NCI-H345 treated with DMSO at 0.1 percent for 48 hours (cell line): ENCODE data around the gene FFAR3.
"Not testable (repeated sequence)": the region's sequence is repeated elsewhere in the genome, so short reads cannot be mapped to it uniquely, and the experiment has no call there.

Experiments used
- DNase-seq: peaks from one replicate; lab custom pipeline; 2025; ENCODE audit not compliant: unreplicated experiment; lab: John Stamatoyannopoulos, UW

FFAR3 gene

GRCh38 chr19:35399948-35400772, 41.9 kb downstream of the FFAR3 start:
- DNase-seq: no peak

DNA sequence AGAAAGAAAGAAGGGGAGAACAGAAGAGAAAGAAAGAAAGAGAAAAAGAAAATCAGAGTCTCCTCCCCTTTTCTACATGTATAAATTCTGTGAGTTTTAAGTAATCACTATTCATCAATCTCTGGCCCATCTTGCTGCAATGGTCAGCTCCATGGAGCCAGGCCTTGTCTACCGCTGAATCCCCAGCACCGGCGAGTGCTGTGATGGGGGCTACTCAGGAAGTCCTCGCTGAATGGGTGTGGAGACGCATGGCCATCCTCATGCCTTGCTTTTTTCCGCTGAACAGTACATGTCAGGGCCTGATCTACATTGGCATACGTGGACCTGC, 42.5 kb downstream of the FFAR3 start:
- no peak for DNase-seq

GRCh38 chr19:35401416-35401815, 43.2 kb downstream of the FFAR3 start:
- not testable (repeated sequence) for DNase-seq

DNA sequence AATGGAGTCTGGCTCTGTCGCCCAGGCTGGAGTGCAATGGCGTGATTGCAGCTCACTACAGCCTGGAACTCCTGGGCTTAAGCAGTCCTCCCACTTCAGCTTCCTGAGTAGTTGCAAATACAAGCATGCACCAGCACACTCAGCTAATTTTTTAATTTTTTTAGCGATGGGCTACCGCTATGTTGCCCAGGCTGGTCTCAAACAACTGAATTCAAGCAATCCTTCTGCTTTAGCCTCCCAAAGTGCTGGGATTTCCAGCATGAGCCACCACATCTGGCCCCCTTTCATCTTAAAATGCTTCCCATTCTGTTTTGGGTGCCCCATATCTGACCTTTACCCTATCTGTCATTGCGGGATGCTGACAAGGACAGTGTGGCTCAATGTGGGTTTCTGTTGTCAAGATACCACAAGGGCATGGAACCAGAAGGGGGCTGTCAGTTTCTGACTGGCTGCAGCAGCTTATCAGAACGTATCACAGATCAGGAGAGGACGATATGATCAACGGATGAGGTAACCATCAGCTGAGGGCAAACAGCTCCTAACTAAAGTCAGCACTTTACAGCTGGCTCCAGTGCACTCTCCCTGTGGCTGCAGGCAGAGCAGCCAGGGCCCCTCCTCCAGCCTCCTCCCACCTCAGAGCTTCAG, 45.0 kb downstream of the FFAR3 start:
- no peak for DNase-seq

- DNase-seq: no peak
These were observed 46.8 kb downstream of the FFAR3 start for GRCh38 chr19:35404879-35405622.

- no peak for DNase-seq
These were observed 49.4 kb downstream of the FFAR3 start for GRCh38 chr19:35407619-35408018.

GRCh38 chr19:35408284-35409171, 50.3 kb downstream of the FFAR3 start:
- DNase-seq: no peak

DNA sequence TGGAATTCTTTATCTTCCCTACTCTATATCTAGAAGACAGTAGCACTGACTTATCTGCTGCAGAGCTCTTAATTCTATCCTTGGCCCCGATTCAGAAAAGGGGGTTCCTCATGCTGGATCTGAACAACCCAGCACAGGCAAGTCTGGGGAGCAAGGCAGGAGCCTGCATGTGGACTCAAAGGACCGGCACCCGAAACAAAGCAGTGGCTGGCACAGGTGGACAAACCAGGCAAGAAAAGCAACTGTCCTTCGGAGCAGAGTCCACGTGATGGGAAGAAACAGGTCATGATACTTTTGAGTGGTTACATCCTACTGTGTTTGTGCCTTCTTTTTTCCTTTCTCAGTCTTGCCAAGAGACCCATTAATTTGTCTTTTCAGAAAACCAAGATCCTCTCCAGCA, 50.9 kb downstream of the FFAR3 start:
- DNase-seq: no peak
